Mesendoderm (in vitro differentiated cells): Measurements from ENCODE around the gene SEMA3C.
A peak's percentile ranks its signal among the peaks of the same experiment; 100 is the strongest.

ENCODE experiments used
- DNase-seq: peaks from one replicate; pipeline ENCODE4 v3.0.0; 2013
- H2AK5ac ChIP-seq: 2 replicates; pipeline ENCODE4 v1.6.1; 2013; ENCODE audit warnings: low read length, inconsistent platforms
- H2BK120ac ChIP-seq: 2 replicates; pipeline ENCODE4 v1.6.1; 2013; ENCODE audit warnings: low read depth, mild to moderate bottlenecking, low read length, moderate library complexity, mixed read lengths
- H2BK15ac ChIP-seq: replicated peaks from 2 replicates; pipeline ENCODE4 v1.6.1; 2013; ENCODE audit warnings: low read depth, mild to moderate bottlenecking, moderate library complexity
- H2BK5ac ChIP-seq: 2 replicates; pipeline ENCODE4 v1.6.1; 2013; ENCODE audit warnings: low read length, inconsistent platforms
- H3K18ac ChIP-seq: 2 replicates; pipeline ENCODE4 v1.6.1; 2013; ENCODE audit warnings: mild to moderate bottlenecking, low read length, mixed read lengths
- H3K23ac ChIP-seq: one replicate; pipeline ENCODE4 v1.6.1; 2013; ENCODE audit warnings: low read length
- H3K27ac ChIP-seq: 2 replicates; pipeline ENCODE4 v1.5.1; 2013; ENCODE audit warnings: low read depth, mild to moderate bottlenecking, inconsistent platforms, low read length, moderate library complexity
- H3K27me3 ChIP-seq: 2 replicates; pipeline ENCODE4 v1.6.1; 2013; ENCODE audit warnings: low read length, control low read depth, mild to moderate bottlenecking, inconsistent platforms; ENCODE audit not compliant: insufficient read depth, poor library complexity
- H3K36me3 ChIP-seq: 2 replicates; pipeline ENCODE4 v1.6.1; 2013; ENCODE audit warnings: low read length, inconsistent platforms; ENCODE audit not compliant: control insufficient read depth, insufficient read depth
- H3K4ac ChIP-seq: one replicate; pipeline ENCODE4 v1.6.1; 2013; ENCODE audit warnings: low read depth, mild to moderate bottlenecking, low read length, moderate library complexity
- H3K4me1 ChIP-seq: 2 replicates; pipeline ENCODE4 v1.6.1; 2013; ENCODE audit warnings: low read depth, low read length, inconsistent platforms; ENCODE audit not compliant: control insufficient read depth
- H3K4me2 ChIP-seq: 2 replicates; pipeline ENCODE4 v1.6.1; 2013; ENCODE audit warnings: low read length
- H3K4me3 ChIP-seq: 2 replicates; pipeline ENCODE4 v1.5.1; 2013; ENCODE audit warnings: mild to moderate bottlenecking, low read length
- H3K56ac ChIP-seq: one replicate; pipeline ENCODE4 v1.6.1; 2013; ENCODE audit warnings: low read length
- H3K79me1 ChIP-seq: 2 replicates; pipeline ENCODE4 v1.6.1; 2013; ENCODE audit warnings: low read length, inconsistent platforms
- H3K79me2 ChIP-seq: 2 replicates; pipeline ENCODE4 v1.6.1; 2013; ENCODE audit warnings: mild to moderate bottlenecking, low read length; ENCODE audit not compliant: control insufficient read depth, insufficient read depth
- H3K9ac ChIP-seq: 2 replicates; pipeline ENCODE4 v1.6.1; 2013; ENCODE audit warnings: low read length, inconsistent platforms
- H4K5ac ChIP-seq: one replicate; pipeline ENCODE4 v1.6.1; 2013; ENCODE audit warnings: low read length
- H4K8ac ChIP-seq: one replicate; pipeline ENCODE4 v1.6.1; 2013; ENCODE audit warnings: low read depth, mild to moderate bottlenecking, control low read depth, low read length, moderate library complexity
- WGBS: extraction: QIAGEN DNeasy Blood & Tissue Kit; methylation state at CpG from one replicate; pipeline ENCODE4 v1.1.7; 2013; ENCODE audit warnings: low lambda C conversion rate, missing lambda C conversion rate; ENCODE audit not compliant: insufficient coverage; ENCODE audit errors: extremely low coverage; 5-methylcytosine and 5-hydroxymethylcytosine counted together

Gene SEMA3C

GRCh38 chr7:80774843-80775242 lies 144.0 kb downstream of the SEMA3C start:
- Histone ChIP-seq H3K4me1 (no peaks in the 10 kb centered on the region), H3K79me2 (no peaks in the 10 kb centered on the region), H2AK5ac (no peak overlapping the region), H3K4me3 (no peak overlapping the region), H3K79me1 (no peaks in the 10 kb centered on the region), H3K23ac (no peak overlapping the region), H3K27ac (no peak overlapping the region), H3K4me2 (no peak overlapping the region), H4K5ac (no peak overlapping the region), H3K9ac (no peak overlapping the region), H2BK15ac (no peak overlapping the region), H3K4ac (no peak overlapping the region), H2BK120ac (no peak overlapping the region), H4K8ac (no peak overlapping the region), H3K27me3 (no peaks in the 10 kb centered on the region), H3K36me3 (no peaks in the 10 kb centered on the region), H2BK5ac (no peak overlapping the region), H3K56ac (no peak overlapping the region), H3K18ac (no peak overlapping the region)
- DNase-seq = no peak
- WGBS = no CpG with 5 or more reads among the region's 1 CpG

GRCh38 chr7:80773787-80774508 lies 144.9 kb downstream of the SEMA3C start:
- Histone ChIP-seq H4K5ac (no peak overlapping the region), H3K56ac (no peak overlapping the region), H3K9ac (no peak overlapping the region), H2AK5ac (no peak overlapping the region), H3K4me1 (no peaks in the 10 kb centered on the region), H2BK15ac (no peak overlapping the region), H3K23ac (no peak overlapping the region), H3K79me2 (no peaks in the 10 kb centered on the region), H3K4me3 (no peak overlapping the region), H3K79me1 (no peaks in the 10 kb centered on the region), H3K27me3 (no peaks in the 10 kb centered on the region), H2BK120ac (no peak overlapping the region), H3K27ac (no peak overlapping the region), H4K8ac (no peak overlapping the region), H2BK5ac (no peak overlapping the region), H3K36me3 (no peaks in the 10 kb centered on the region), H3K18ac (peak overlapping the region; percentile 47), H3K4me2 (no peak overlapping the region), H3K4ac (no peak overlapping the region)
- peak; percentile 44 for DNase-seq
- no CpG with 5 or more reads among the region's 1 CpG for WGBS

- Histone ChIP-seq H2BK5ac (no peak overlapping the region), H3K79me2 (no peaks in the 10 kb centered on the region), H3K4me1 (no peaks in the 10 kb centered on the region), H3K27ac (no peak overlapping the region), H3K27me3 (no peaks in the 10 kb centered on the region), H3K56ac (no peak overlapping the region), H2BK15ac (no peak overlapping the region), H3K4me3 (no peak overlapping the region), H4K5ac (no peak overlapping the region), H3K36me3 (no peaks in the 10 kb centered on the region), H3K4me2 (no peak overlapping the region), H3K9ac (no peak overlapping the region), H2AK5ac (no peak overlapping the region), H2BK120ac (no peak overlapping the region), H3K23ac (no peak overlapping the region), H3K18ac (no peak overlapping the region), H4K8ac (no peak overlapping the region), H3K4ac (no peak overlapping the region), H3K79me1 (no peaks in the 10 kb centered on the region)
- WGBS = no CpG with 5 or more reads among the region's 2 CpGs
- DNase-seq = peak; percentile 46
Measured at GRCh38 chr7:80772347-80772993, 146.4 kb downstream of the SEMA3C start.

- no peak for DNase-seq
- H3K27ac ChIP-seq = no peak overlapping the region
- WGBS = no CpG with 5 or more reads among the region's 4 CpGs
- no peak overlapping the region for H4K5ac ChIP-seq
- no peak overlapping the region for H2BK120ac ChIP-seq
- H3K79me1 ChIP-seq = no peaks in the 10 kb centered on the region
- no peak overlapping the region for H3K9ac ChIP-seq
- H3K4me1 ChIP-seq = no peaks in the 10 kb centered on the region
- H3K4ac ChIP-seq = no peak overlapping the region
- H3K4me3 ChIP-seq = no peak overlapping the region
- H3K79me2 ChIP-seq = no peaks in the 10 kb centered on the region
- H2BK15ac ChIP-seq = no peak overlapping the region
- H4K8ac ChIP-seq = no peak overlapping the region
- H3K23ac ChIP-seq = no peak overlapping the region
- H3K4me2 ChIP-seq = no peak overlapping the region
- H2BK5ac ChIP-seq = no peak overlapping the region
- H3K56ac ChIP-seq = no peak overlapping the region
- no peak overlapping the region for H3K18ac ChIP-seq
- no peaks in the 10 kb centered on the region for H3K36me3 ChIP-seq
- H3K27me3 ChIP-seq = no peaks in the 10 kb centered on the region
- H2AK5ac ChIP-seq = no peak overlapping the region
Measured at GRCh38 chr7:80771523-80771922, 147.3 kb downstream of the SEMA3C start.

GRCh38 chr7:80770675-80771081 lies 148.2 kb downstream of the SEMA3C start:
- Histone ChIP-seq H3K36me3 (no peaks in the 10 kb centered on the region), H4K8ac (no peak overlapping the region), H4K5ac (no peak overlapping the region), H2BK15ac (no peak overlapping the region), H2BK120ac (no peak overlapping the region), H3K4ac (no peak overlapping the region), H3K4me3 (no peak overlapping the region), H3K27me3 (no peaks in the 10 kb centered on the region), H3K27ac (no peak overlapping the region), H3K18ac (no peak overlapping the region), H2AK5ac (no peak overlapping the region), H3K79me2 (no peaks in the 10 kb centered on the region), H3K4me2 (no peak overlapping the region), H3K9ac (no peak overlapping the region), H3K79me1 (no peaks in the 10 kb centered on the region), H2BK5ac (no peak overlapping the region), H3K56ac (no peak overlapping the region), H3K4me1 (no peaks in the 10 kb centered on the region), H3K23ac (no peak overlapping the region)
- peak; percentile 15 for DNase-seq
- no CpG with 5 or more reads among the region's 2 CpGs for WGBS
